GM19193 (cell line): ENCODE measurements around the gene SCAANT1.

Experiments
- POLR2A ChIP-seq: IDR thresholded peaks from 4 replicates; pipeline ENCODE4 v1.6.1; 2011; ENCODE audit not compliant: insufficient read depth, insufficient read length; ENCODE audit errors: extremely low read depth

The SCAANT1 gene

GRCh38 chr3:63911873-63912767, at the start of gene SCAANT1:
Gene SCAANT1 (minus strand): TSS chr3:63912383.
- TF ChIP-seq POLR2A, result peak; percentile 70

- TF ChIP-seq POLR2A, result no peak
Observed at GRCh38 chr3:63961891-63962290, 49.7 kb upstream of the SCAANT1 start.

GRCh38 chr3:63960048-63960711, 48.0 kb upstream of the SCAANT1 start:
- no peak for TF ChIP-seq POLR2A

- TF ChIP-seq POLR2A, result no peak
Observed at GRCh38 chr3:63959146-63959545, 47.0 kb upstream of the SCAANT1 start.

DNA sequence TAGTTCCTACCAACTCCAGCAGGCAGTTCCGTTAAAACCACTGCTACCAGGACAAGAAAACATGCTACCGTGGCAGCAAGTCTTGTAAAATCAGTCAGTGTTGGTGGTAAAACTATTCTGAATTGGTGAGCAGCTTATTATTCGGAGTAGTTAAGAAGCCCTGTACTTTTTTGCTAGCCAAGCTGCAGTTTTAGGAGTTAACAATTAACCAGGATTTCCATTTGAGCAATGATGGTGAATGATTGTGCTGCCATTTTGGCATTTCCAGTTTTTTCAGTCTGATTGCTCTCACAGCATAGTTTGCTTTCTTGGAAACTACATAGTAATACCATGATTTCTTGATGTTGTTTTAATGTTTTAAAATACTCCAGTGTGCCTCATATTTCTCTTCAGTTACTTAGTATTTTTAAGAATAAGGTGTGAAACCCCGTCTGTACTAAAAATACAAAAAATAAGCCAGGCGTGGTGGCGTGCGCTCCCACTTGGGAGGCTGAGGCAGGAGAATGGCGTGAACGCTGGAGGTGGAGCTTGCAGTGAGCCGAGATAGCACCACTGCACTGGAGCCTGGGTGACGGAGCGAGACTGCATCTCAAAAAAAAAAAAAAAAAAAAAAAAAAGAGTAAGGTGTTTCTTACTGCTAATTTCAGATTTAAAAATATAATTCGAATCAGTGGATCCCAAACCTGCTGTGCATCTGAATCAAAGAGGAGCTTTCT, 43.8 kb upstream of the SCAANT1 start:
- no peak for TF ChIP-seq POLR2A

- TF ChIP-seq POLR2A, result no peak
Observed at GRCh38 chr3:63955036-63955650, 43.0 kb upstream of the SCAANT1 start.

DNA sequence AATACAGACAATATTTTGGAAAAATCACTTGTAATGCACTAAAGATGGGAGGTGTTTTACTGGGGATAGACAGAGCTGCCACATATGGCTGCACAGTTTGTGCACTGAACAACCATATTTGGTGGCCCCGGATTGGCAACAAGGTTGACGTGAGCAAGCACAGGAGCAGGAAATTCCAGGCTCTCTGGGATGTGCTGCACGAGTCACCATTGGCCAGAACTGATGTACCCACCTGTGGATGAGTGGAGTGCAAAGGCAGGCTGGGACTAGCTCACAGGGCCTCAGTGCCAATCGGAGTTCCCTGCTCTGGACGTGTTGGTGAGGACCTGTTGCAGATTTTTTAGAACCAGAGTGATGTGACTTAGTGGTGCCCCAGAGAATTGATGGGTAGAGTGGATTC, 42.0 kb upstream of the SCAANT1 start:
- no peak for TF ChIP-seq POLR2A

DNA sequence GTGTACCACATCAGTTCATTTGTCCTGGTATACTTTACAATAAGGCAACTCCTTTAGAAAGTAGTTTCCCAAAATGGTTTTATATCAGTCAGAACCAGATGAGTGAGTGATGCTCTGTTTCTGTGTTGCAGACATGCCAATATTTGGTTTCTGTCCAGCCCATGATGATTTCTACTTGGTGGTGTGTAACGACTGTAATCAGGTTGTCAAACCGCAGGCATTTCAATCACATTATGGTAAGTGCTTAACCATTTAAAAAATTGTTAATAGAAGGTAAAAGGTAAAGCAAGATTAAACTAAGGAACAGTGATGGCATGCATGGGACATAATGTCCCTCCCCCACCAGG, 40.0 kb upstream of the SCAANT1 start:
- no peak for TF ChIP-seq POLR2A

DNA sequence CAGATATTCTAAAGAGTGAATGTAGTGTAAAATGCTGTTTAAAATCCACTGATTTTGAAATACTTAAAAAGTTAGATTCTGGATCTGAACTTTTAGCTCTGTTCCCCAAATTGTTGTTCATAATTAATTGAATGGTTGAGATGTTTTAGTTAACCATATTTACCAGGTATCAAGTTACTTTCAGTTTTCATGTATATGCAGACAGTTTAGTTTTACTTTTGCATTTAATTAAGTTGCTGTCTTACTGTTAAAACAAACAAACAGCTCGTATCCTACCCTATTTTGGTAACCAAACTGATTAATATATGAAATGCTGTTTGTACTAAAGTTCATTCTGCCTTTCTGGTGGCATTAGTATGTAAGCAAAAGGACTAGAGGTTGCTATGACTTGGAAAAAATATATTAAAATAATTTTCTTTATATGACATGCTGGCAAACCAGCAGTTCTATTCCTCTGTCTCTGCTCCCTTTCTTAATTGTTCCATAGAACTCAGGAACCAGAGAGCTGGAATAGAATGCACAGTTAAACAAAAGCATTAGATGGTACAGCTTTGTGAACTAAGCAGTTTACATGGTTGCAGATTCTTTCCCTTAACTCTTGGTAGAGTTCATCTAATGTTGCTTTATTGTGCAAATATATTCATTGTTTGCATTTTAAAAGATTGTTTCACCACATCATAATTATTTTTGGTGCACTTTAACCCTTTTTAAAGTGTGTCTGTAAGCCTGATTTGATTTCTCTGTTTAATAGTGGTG, 39.5 kb upstream of the SCAANT1 start:
- no peak for TF ChIP-seq POLR2A

DNA sequence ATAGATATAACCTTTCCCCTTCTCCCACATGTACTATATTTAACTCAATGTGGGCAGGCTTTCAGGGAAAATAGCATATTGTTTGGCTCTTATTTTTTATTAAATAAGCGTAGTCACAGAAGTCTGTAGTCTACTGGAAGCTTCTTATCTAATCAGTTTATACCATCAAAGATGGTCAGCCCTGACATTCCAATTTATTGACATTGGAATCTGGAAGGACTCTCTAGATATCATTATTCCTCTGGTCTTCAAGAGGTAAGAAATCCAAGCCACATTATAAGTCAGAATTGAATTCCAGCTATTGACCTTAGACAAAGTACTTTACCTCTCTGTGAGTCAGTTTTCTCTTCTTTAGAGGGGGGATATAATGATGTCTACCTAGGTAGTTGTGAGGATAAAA, 38.5 kb upstream of the SCAANT1 start:
- TF ChIP-seq POLR2A, result no peak

DNA sequence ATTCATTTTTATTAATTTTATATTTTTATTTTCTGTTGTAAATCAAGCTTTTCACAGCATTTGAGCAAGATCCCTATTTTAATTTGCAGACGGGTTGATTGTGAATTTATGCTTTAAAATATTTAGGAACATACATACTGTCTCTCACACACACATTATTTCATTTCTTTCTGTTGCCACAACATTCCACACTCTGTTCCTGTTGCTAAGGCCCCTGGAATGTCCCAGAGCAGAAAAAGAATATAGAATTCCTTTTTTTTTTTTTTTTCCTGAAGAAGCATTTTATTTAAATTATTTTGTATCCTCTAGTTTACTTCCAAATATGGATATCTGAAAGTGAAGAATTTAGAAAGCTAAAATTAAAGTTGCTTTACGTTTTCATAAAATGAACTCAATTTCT, 36.8 kb upstream of the SCAANT1 start:
- no peak for TF ChIP-seq POLR2A

- no peak for TF ChIP-seq POLR2A
Observed at GRCh38 chr3:63947594-63947993, 35.4 kb upstream of the SCAANT1 start.

DNA sequence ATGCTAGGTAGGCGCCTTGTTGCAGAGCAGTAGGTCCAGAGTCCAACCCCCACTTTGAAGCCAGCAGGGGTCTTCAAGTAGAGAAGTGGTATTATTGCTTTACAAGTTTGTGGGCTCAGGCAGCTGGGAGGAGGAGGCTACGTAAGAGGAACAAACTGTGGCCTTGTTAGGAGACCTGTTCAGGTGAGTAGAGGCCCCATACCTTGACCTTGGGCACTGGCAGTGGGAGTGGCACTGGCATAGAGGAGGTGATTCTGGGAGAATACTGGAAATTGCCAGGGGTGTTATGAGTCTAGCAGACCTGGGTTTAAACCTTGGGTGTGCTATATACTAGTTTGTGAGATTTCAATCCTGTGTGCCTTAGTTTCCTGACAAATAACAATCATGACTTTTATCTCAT, 34.6 kb upstream of the SCAANT1 start:
- TF ChIP-seq POLR2A, result no peak

DNA sequence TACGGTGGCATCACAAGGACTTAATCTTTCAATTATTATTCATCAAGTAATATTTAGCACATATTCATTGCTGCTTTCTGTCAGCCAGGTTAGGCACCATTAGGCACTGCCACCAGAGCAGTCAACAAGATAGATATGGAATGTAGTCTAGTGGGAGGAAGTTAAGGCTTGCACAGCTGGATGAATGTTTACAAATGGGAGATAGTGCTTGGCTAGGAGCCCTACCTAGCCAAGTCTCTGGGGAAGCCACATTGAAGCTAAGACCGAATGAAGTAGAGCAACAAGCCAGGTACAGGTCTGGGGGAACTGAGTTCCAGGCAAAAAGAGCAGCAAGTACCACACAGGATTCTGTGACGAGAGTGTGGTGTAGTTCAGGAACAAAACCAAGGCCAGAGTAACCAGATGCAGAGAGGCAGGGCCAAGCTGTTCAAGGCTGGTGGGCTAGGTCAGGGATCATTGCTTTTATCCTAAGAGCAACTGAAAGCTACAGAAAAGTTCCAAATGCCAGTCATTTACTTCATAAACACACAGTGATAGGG, 33.4 kb upstream of the SCAANT1 start:
- TF ChIP-seq POLR2A, result no peak
